HUDEP-2 (cell line): ENCODE results near the gene KRI1.

ENCODE experiments used
- DNase-seq, 76 experiments: peaks; one replicate each; lab custom pipeline; 2025; ENCODE audit not compliant: unreplicated experiment in 76 of 76; lab: John Stamatoyannopoulos, UW

Gene KRI1

GRCh38 chr19:10521461-10522171 is 44.2 kb downstream of the KRI1 start:
- no peak for DNase-seq

GRCh38 chr19:10520652-10521318 is 45.0 kb downstream of the KRI1 start:
- no peak for DNase-seq

- no peak for DNase-seq
These were observed 46.4 kb downstream of the KRI1 start for GRCh38 chr19:10519421-10519820.

DNA sequence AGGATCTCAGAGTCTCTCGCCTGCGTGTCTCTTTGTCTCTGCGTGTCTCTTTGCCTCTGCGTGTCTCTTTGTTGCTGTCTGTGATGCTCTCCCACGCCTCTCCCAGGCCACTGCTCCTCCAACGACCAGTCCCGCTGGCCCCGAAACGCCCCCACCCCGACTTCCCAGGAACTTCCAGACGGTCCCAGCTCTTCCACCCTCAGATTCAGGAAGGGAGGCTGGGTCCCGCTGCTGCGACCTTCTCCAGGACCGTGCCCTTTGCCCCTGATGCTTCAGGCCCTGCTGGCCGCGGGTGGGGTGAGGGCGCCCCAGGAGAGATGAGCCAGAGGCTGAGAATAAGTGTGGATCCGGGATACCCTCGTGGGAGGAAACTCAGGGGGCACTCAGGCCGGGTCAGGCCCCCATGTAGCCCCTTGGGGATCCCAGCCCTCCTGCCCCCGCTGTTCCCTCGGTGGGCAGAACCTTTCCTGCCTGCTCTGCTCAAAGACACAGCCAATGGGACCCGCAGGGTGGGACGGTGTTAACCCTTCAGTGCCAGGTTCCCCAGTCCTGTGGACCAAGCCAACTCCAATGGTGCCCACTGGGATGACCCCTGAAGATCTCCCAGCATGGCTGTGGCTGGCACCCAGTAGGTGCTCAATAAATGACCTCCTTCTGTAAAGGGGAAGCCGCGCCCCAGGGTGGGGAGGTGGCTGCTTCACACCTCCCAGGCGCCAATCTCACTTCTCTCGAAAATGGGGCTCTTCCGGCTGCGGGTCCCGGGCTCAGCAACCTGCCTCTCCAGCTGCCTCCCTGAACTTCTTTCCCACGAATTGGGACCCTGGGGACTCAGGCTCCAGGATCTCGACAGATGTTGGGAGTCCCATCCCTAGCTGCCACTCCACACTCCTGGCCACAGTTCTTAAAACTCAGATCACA is 47.1 kb downstream of the KRI1 start:
- no peak for DNase-seq

- DNase-seq, result peak in 13 of 76 experiments; percentile 7 to 34 (median 24)
These were observed 47.9 kb downstream of the KRI1 start for GRCh38 chr19:10517760-10518443.

GRCh38 chr19:10517361-10517759 is 48.5 kb downstream of the KRI1 start, which contains the start of gene S1PR5:
Gene S1PR5 (minus strand): TSS chr19:10517447. CDS start chr19:10515011, 2,436 bp downstream.
- no peak for DNase-seq

GRCh38 chr19:10516671-10517286 is 49.0 kb downstream of the KRI1 start:
- DNase-seq, result no peak

DNA sequence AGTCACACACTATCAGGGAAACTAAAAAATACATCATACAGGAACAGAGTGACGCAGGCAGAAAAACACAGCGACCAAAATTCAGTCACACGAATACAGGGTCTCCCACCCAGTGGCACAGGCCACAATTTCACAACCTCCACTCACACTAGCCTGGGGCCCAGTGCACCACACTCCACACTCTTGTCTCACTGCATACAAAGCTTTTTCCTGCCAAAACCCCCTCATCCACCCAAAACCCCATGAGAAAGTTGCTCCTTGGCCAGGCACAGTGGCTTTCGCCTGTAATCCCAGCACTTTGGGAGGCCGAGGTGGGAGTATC is 49.8 kb downstream of the KRI1 start:
- no peak for DNase-seq

- DNase-seq, result peak in 1 of 76 experiments; percentile 12
These were observed 51.3 kb downstream of the KRI1 start for GRCh38 chr19:10514211-10515145.

DNA sequence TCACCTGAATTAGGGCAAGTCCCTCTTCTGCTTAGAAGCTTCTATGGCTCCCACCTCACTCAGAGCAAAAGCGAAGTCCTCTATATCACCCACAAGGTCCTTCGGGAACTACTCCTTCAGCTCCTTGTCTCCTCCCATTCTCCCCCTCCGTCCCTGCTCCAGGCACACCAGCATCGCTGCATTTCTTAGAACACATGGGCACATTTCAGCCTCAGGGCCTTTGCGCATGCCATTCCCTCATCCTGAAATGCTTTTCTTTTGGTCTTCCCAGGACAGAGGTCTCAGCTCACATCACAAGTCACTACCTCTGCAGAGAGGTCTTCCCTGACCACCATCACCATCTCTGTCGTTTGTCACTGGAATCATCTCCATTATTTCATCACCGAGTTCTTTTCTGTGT is 52.6 kb downstream of the KRI1 start:
- DNase-seq, result no peak

- peak in 26 of 76 experiments; percentile 10 to 51 (median 29) for DNase-seq
These were observed 55.5 kb downstream of the KRI1 start for GRCh38 chr19:10510301-10510802.

DNA sequence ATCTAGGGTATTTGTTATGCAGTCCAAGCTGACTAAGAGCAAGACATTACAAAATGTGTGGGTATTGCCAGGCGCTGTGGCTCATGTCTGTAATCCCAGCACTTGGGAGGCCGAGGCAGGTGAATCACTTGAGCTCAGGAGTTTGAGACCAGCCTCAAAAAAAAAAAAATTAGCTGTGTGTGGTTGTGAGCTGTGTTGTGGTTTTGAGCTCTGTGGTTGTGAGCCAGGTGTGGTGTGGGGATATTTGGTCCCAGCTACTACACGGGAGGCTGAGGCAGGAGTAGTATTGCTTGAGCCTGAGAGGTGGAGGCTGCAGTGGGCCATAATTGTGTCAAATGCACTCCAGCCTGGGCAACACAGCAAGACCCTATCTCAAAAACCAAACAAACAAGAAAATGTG is 57.1 kb downstream of the KRI1 start:
- DNase-seq, result no peak

DNA sequence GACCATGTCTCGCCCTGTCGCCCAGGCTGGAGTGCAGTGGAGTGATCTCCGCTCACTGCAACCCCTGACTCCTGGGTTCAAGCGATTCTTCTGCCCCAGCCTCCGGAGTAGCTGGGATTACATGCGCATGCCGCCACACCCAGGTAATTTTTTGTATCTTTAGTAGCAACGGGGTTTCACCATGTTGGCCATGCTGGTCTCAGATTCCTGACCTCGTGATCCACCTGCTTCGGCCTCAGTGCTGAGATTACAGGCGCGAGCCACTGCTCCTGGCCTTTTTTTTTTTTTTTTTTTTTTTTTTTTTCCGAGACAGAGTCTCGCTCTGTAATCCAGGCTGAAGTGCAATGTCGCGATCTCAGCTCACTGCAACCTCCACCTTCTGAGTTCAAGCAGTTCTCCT is 57.8 kb downstream of the KRI1 start:
- DNase-seq, result no peak

DNA sequence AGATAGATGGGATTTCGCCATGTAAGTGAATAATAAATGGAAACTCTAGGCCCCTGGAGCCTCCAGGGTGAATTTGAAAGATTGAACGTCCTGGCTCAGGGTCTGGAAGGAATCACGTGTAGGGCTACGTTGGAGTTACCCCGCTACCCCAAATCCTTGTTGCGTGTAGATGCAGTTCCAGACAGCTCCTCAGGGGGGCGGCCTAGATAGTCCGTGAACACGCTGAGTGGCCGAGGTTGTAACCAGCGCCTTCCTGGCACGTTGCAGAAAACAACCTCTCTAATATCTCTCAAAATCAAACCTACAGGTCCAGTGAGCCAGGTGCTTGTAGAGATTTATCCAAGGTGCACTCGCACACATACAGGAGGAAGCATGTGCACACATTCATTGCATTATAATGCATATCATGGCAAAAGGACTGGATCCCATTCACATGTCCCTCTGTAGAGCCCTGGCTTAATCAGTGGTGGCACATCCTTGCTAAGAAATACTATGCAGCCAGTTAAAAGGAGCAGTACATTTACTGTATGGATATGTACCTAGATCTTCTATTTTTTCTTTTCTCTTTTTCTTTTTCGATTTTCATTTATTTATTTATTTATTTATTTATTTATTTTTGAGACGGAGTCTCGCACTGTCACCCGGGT is 60.1 kb downstream of the KRI1 start:
- DNase-seq, result peak in 70 of 76 experiments; percentile 33 to 90 (median 72)
